ENCODE data around the gene NAB1.

DNA sequence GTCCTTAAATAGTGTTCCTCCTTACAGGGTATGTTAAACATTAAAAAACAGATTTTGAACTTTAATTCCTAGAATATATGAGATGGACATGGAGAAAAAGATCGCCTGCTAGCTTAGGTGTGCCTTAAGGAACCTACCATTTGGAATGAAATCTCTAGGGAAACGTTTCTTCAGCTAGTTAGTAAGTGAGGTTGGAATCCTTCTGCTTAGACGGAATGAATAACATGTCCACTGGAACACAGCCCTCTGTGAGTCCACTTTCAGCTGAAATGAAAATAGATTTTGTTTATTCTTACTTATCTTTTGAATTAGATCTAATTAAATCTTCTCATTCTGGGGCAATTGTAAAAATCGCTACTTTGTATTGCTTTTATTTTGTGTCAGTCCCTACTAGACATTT is 28.4 kb downstream of the NAB1 start:
- no peak for TF ChIP-seq POLR2A (IDR thresholded peaks at IDR 0.05; ENCODE audit: low read depth, low read length)
- TF ChIP-seq, protein P1, sequence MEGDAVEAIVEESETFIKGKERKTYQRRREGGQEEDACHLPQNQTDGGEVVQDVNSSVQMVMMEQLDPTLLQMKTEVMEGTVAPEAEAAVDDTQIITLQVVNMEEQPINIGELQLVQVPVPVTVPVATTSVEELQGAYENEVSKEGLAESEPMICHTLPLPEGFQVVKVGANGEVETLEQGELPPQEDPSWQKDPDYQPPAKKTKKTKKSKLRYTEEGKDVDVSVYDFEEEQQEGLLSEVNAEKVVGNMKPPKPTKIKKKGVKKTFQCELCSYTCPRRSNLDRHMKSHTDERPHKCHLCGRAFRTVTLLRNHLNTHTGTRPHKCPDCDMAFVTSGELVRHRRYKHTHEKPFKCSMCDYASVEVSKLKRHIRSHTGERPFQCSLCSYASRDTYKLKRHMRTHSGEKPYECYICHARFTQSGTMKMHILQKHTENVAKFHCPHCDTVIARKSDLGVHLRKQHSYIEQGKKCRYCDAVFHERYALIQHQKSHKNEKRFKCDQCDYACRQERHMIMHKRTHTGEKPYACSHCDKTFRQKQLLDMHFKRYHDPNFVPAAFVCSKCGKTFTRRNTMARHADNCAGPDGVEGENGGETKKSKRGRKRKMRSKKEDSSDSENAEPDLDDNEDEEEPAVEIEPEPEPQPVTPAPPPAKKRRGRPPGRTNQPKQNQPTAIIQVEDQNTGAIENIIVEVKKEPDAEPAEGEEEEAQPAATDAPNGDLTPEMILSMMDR (IDR thresholded peaks at IDR 0.05; ENCODE audit: extremely low read depth in 1 of 2, insufficient read depth in 1 of 2, low read depth in 1 of 2, low read length in 2 of 2), result no peak
- no peak for TF ChIP-seq POLR2AphosphoS5 (IDR thresholded peaks at IDR 0.05; ENCODE audit: insufficient read depth, low read depth, low read length)

All from endothelial cell of umbilical vein (primary cell).